Mesothelial cell of epicardium (in vitro differentiated cells): ENCODE results near the gene GLRX5. TPM values are rescaled to one million over a fixed set of nuclear protein-coding genes. Genes with fewer than 3 reads are reported as not detected.

ENCODE experiments used
- DNase-seq, 2 experiments: peaks; one replicate each; pipeline ENCODE4 v3.0.0; 2021; ENCODE audit warnings: low spot score in 2 of 2; ENCODE audit not compliant: unreplicated experiment in 2 of 2
- H3K27ac Mint-ChIP-seq: 2 replicates; pipeline ENCODE4 v1.8.0; 2021; ENCODE audit warnings: mixed read lengths
- H3K27me3 Mint-ChIP-seq: 2 replicates; pipeline ENCODE4 v1.8.0; 2021; ENCODE audit warnings: low read depth, mixed read lengths
- H3K36me3 Mint-ChIP-seq: 2 replicates; pipeline ENCODE4 v1.8.0; 2021; ENCODE audit warnings: mixed read lengths
- H3K4me1 Mint-ChIP-seq: 2 replicates; pipeline ENCODE4 v1.8.0; 2021; ENCODE audit warnings: mixed read lengths
- H3K4me3 Mint-ChIP-seq: 2 replicates; pipeline ENCODE4 v1.8.0; 2021; ENCODE audit warnings: mild to moderate bottlenecking, moderate library complexity, mixed read lengths
- H3K9me3 Mint-ChIP-seq: 2 replicates; pipeline ENCODE4 v1.8.0; 2021; ENCODE audit warnings: mixed read lengths
- CTCF ChIP-seq: fragments of 200-600 bp; sonication (generic); IDR thresholded peaks from one replicate; pipeline ENCODE4 v1.5.0; 2021; ENCODE audit warnings: antibody characterized with exemption; ENCODE audit not compliant: unreplicated experiment
- total RNA-seq: library from RNA; stranded (reverse); gene quantifications from 3 replicates; pipeline ENCODE4 v1.2.1, GENCODE V29; 2021

The GLRX5 gene
- total RNA-seq, 1 donor from 2014 or later, result 38.4 TPM

- Mint-ChIP-seq H3K27ac (peak overlapping the region; percentile 88), H3K4me1 (peaks cover 49% of the 10 kb centered on the region)
- no peak for DNase-seq
Observed at GRCh38 chr14:95536036-95536593, 1.3 kb downstream of the GLRX5 start.

GRCh38 chr14:95536671-95537070 lies 1.8 kb downstream of the GLRX5 start:
- H3K27ac Mint-ChIP-seq, result no peak overlapping the region
- H3K27me3 Mint-ChIP-seq, result no peaks in the 10 kb centered on the region
- H3K36me3 Mint-ChIP-seq, result no peaks in the 10 kb centered on the region
- TF ChIP-seq CTCF, result no peak
- peak overlapping the region; percentile 26 for H3K4me3 Mint-ChIP-seq
- H3K9me3 Mint-ChIP-seq, result no peaks in the 10 kb centered on the region
- no peak for DNase-seq
- H3K4me1 Mint-ChIP-seq, result peaks cover 44% of the 10 kb centered on the region

More at GRCh38 chr14:95536036-95536593, 1.3 kb downstream of the GLRX5 start:
- Mint-ChIP-seq H3K27me3 (no peaks in the 10 kb centered on the region), H3K9me3 (no peaks in the 10 kb centered on the region), H3K4me3 (peak overlapping the region; percentile 82), H3K36me3 (no peaks in the 10 kb centered on the region)
- no peak for TF ChIP-seq CTCF

GRCh38 chr14:95537298-95538089 lies 2.6 kb downstream of the GLRX5 start:
- Mint-ChIP-seq H3K36me3 (no peaks in the 10 kb centered on the region), H3K27me3 (no peaks in the 10 kb centered on the region), H3K27ac (no peak overlapping the region), H3K4me1 (peaks cover 38% of the 10 kb centered on the region), H3K4me3 (peak overlapping the region; percentile 26), H3K9me3 (no peaks in the 10 kb centered on the region)
- DNase-seq, result no peak
- TF ChIP-seq CTCF, result no peak

- no peak for TF ChIP-seq CTCF
- DNase-seq, result no peak
- Mint-ChIP-seq H3K27ac (peak overlapping the region; percentile 10), H3K4me3 (no peak overlapping the region), H3K4me1 (peaks cover 24% of the 10 kb centered on the region), H3K27me3 (no peaks in the 10 kb centered on the region), H3K9me3 (no peaks in the 10 kb centered on the region), H3K36me3 (no peaks in the 10 kb centered on the region)
Observed at GRCh38 chr14:95538801-95539509, 4.1 kb downstream of the GLRX5 start.

GRCh38 chr14:95540236-95540855 lies 5.5 kb downstream of the GLRX5 start:
- Mint-ChIP-seq H3K27ac (peak overlapping the region; percentile 49), H3K4me3 (no peak overlapping the region), H3K27me3 (no peaks in the 10 kb centered on the region), H3K9me3 (no peaks in the 10 kb centered on the region), H3K4me1 (peaks cover 24% of the 10 kb centered on the region), H3K36me3 (peaks cover 4% of the 10 kb centered on the region)
- no peak for TF ChIP-seq CTCF
- DNase-seq, result no peak
